AG10803 (cell line): ENCODE results near the gene UNC13A.

Experiments
- DNase-seq: peaks from one replicate; pipeline ENCODE4 v3.0.0; 2010; ENCODE audit warnings: low read depth
- H3K4me3 ChIP-seq: 2 replicates; pipeline ENCODE4 v1.5.1; 2011; ENCODE audit warnings: mild to moderate bottlenecking, low read length, control low read depth
- CTCF ChIP-seq: conservative IDR thresholded peaks from 2 replicates; pipeline ENCODE4 v1.5.1; 2011; ENCODE audit warnings: mild to moderate bottlenecking, low read length, control low read depth, inconsistent platforms

UNC13A gene

GRCh38 chr19:17726964-17727773 lies 39.0 kb upstream of the UNC13A start:
- no peak overlapping the region for H3K4me3 ChIP-seq
- DNase-seq = no peak

GRCh38 chr19:17726136-17726741 lies 38.1 kb upstream of the UNC13A start:
- no peak for TF ChIP-seq CTCF
- DNase-seq = no peak

More at GRCh38 chr19:17726964-17727773, 39.0 kb upstream of the UNC13A start:
- no peak for TF ChIP-seq CTCF

GRCh38 chr19:17725422-17726078 lies 37.4 kb upstream of the UNC13A start:
- TF ChIP-seq CTCF = peak; percentile 13; the same call in 1 of the 2 replicates
- H3K4me3 ChIP-seq = no peak overlapping the region
- DNase-seq = no peak

More at GRCh38 chr19:17726136-17726741, 38.1 kb upstream of the UNC13A start:
- H3K4me3 ChIP-seq = no peak overlapping the region

GRCh38 chr19:17724655-17725054 lies 36.5 kb upstream of the UNC13A start:
- no peak overlapping the region for H3K4me3 ChIP-seq
- no peak for DNase-seq
- TF ChIP-seq CTCF = no peak

- TF ChIP-seq CTCF = no peak
- DNase-seq = no peak
- no peak overlapping the region for H3K4me3 ChIP-seq
These were observed 34.6 kb upstream of the UNC13A start for GRCh38 chr19:17722655-17723240.

GRCh38 chr19:17721821-17722220 lies 33.7 kb upstream of the UNC13A start:
- peak overlapping the region; percentile 12; the same call in 1 of the 2 replicates for H3K4me3 ChIP-seq
- TF ChIP-seq CTCF = no peak
- peak; percentile 33 for DNase-seq
